Sigmoid colon (tissue), 4 donors: ENCODE results near the gene HPGD.

Experiments used
- CTCF ChIP-seq, 4 experiments: fragments of 450-650 bp in 3 of 4; fragments of 200-600 bp in 1 of 4; IDR thresholded peaks; one replicate each; pipeline ENCODE4 v1.5.1; 2016 to 2019; ENCODE audit warnings: antibody characterized with exemption in 4 of 4, mild to moderate bottlenecking in 3 of 4, moderate library complexity in 2 of 4
- EP300 ChIP-seq, 4 donors: sonication (generic); formaldehyde crosslinking; IDR thresholded peaks; one replicate each; pipeline ENCODE4 v1.6.1; 2017; ENCODE audit warnings: antibody characterized with exemption in 4 of 4
- POLR2A ChIP-seq, 2 donors: fragments of 450-650 bp; IDR thresholded peaks; one replicate each; pipeline ENCODE4 v1.6.1; 2016; ENCODE audit warnings: antibody characterized with exemption in 2 of 2, mild to moderate bottlenecking in 2 of 2, moderate library complexity in 2 of 2

GRCh38 chr4:174496631-174497432 is 25.5 kb downstream of the HPGD start:
- no peak for TF ChIP-seq CTCF (IDR thresholded peaks at IDR 0.05)
- no peak for TF ChIP-seq EP300 (IDR thresholded peaks at IDR 0.05)
- no peak for TF ChIP-seq POLR2A (IDR thresholded peaks at IDR 0.05)
